GM23338 (cell line): Measurements from ENCODE around the gene EIF2D. TPM values are rescaled to one million over a fixed set of nuclear protein-coding genes. Genes with fewer than 3 reads are reported as not detected.

Experiments used
- ATAC-seq: fragments of 200-7000 bp; cut with Tn5 transposase; 3 replicates; pipeline ENCODE4 v1.9.1; 2020
- DNase-seq: peaks from one replicate; pipeline ENCODE4 v3.0.0-alpha.2; 2015; ENCODE audit warnings: low spot score
- H2AFZ ChIP-seq: fragments of 200-600 bp; sonication (generic); 2 replicates; pipeline ENCODE4 v1.8.0; 2016; ENCODE audit warnings: antibody characterized with exemption, mild to moderate bottlenecking, moderate library complexity
- H3F3A ChIP-seq: fragments of 200-600 bp; sonication (generic); replicated peaks from 2 replicates; pipeline ENCODE4 v1.8.0; 2017; ENCODE audit warnings: antibody characterized with exemption, mixed run types, low read depth
- H3K27ac ChIP-seq: fragments of 200-600 bp; sonication (generic); 2 replicates; pipeline ENCODE4 v1.6.1; 2016; ENCODE audit warnings: low read depth
- H3K27me3 ChIP-seq: fragments of 200-600 bp; sonication (generic); 2 replicates; pipeline ENCODE4 v1.8.0; 2016; ENCODE audit warnings: mild to moderate bottlenecking, mixed run types, moderate library complexity; ENCODE audit not compliant: insufficient read depth
- H3K36me3 ChIP-seq: fragments of 200-600 bp; sonication (generic); 2 replicates; pipeline ENCODE4 v1.8.0; 2016; ENCODE audit warnings: mild to moderate bottlenecking; ENCODE audit not compliant: insufficient read depth
- H3K4me1 ChIP-seq: fragments of 200-600 bp; sonication (generic); 2 replicates; pipeline ENCODE4 v1.8.0; 2016; ENCODE audit warnings: mild to moderate bottlenecking, moderate library complexity; ENCODE audit not compliant: insufficient read depth
- H3K4me2 ChIP-seq: fragments of 200-600 bp; sonication (generic); 2 replicates; pipeline ENCODE4 v1.7.1; 2017; ENCODE audit warnings: mixed run types
- H3K4me3 ChIP-seq: fragments of 200-600 bp; sonication (generic); 2 replicates; pipeline ENCODE4 v1.6.1; 2016; ENCODE audit warnings: mixed run types
- H3K79me2 ChIP-seq: fragments of 200-600 bp; sonication (generic); replicated peaks from 2 replicates; pipeline ENCODE4 v1.8.0; 2017; ENCODE audit warnings: mild to moderate bottlenecking; ENCODE audit not compliant: insufficient read depth
- H3K9me2 ChIP-seq: fragments of 200-600 bp; sonication (generic); 2 replicates; pipeline ENCODE4 v1.8.0; 2017; ENCODE audit not compliant: insufficient read depth
- H4K20me1 ChIP-seq: fragments of 200-600 bp; sonication (generic); replicated peaks from 2 replicates; pipeline ENCODE4 v1.8.0; 2017; ENCODE audit warnings: mild to moderate bottlenecking; ENCODE audit not compliant: insufficient read depth
- H3K27ac Mint-ChIP-seq: 2 replicates; pipeline ENCODE4 v1.8.0; 2020; ENCODE audit warnings: inconsistent platforms, mild to moderate bottlenecking, moderate library complexity, mixed read lengths
- H3K27me3 Mint-ChIP-seq: 3 replicates; pipeline ENCODE4 v1.8.0; 2022; ENCODE audit warnings: low read depth, mild to moderate bottlenecking, moderate library complexity, mixed read lengths, inconsistent platforms; ENCODE audit not compliant: insufficient read depth, poor library complexity
- H3K36me3 Mint-ChIP-seq: 3 replicates; pipeline ENCODE4 v1.8.0; 2021; ENCODE audit warnings: low read depth, mild to moderate bottlenecking, inconsistent platforms, moderate library complexity, mixed read lengths
- H3K4me1 Mint-ChIP-seq: 3 replicates; pipeline ENCODE4 v1.8.0; 2020; ENCODE audit warnings: mild to moderate bottlenecking, inconsistent platforms, mixed read lengths
- H3K4me3 Mint-ChIP-seq: 3 replicates; pipeline ENCODE4 v1.8.0; 2021; ENCODE audit warnings: moderate library complexity, mild to moderate bottlenecking, inconsistent platforms, mixed read lengths
- H3K9me3 Mint-ChIP-seq: 3 replicates; pipeline ENCODE4 v1.8.0; 2020; ENCODE audit warnings: moderate library complexity, mild to moderate bottlenecking, inconsistent platforms, mixed read lengths
- CREB1 ChIP-seq: fragments of 250-450 bp; sonication (Bioruptor Pico); IDR thresholded peaks from 2 replicates; pipeline ENCODE4 v1.5.0; 2020; ENCODE audit warnings: low read depth, mild to moderate bottlenecking, moderate library complexity
- CTCF ChIP-seq, 2 experiments: fragments of 200-600 bp in 1 of 2; sonication (generic) in 1 of 2; conservative IDR thresholded peaks; 2 replicates each; pipeline versions ENCODE4 v1.5.1 to v1.6.1; 2016 to 2017; ENCODE audit warnings: antibody characterized with exemption in 2 of 2, low read depth in 2 of 2, mild to moderate bottlenecking in 2 of 2, moderate library complexity in 1 of 2
- ETS1 ChIP-seq: IDR thresholded peaks from 2 replicates; pipeline ENCODE4 v1.6.1; 2016; ENCODE audit warnings: antibody characterized with exemption
- EZH2 ChIP-seq: fragments of 200-600 bp; sonication (generic); IDR thresholded peaks from one replicate; pipeline ENCODE4 v1.8.0; 2017; ENCODE audit warnings: antibody characterized with exemption, mild to moderate bottlenecking, low read depth; ENCODE audit not compliant: unreplicated experiment
- EZH2phosphoT487 ChIP-seq: fragments of 200-600 bp; sonication (generic); IDR thresholded peaks from one replicate; pipeline ENCODE4 v1.8.1; 2018; ENCODE audit warnings: antibody characterized with exemption; ENCODE audit not compliant: unreplicated experiment
- NANOG ChIP-seq: IDR thresholded peaks from 2 replicates; pipeline ENCODE4 v1.6.1; 2016; ENCODE audit warnings: antibody characterized with exemption, borderline replicate concordance
- STAT1 ChIP-seq: IDR thresholded peaks from one replicate; pipeline ENCODE4 v1.6.1; 2016; ENCODE audit warnings: antibody characterized with exemption; ENCODE audit not compliant: unreplicated experiment
- ZNF114 ChIP-seq: fragments of 250-450 bp; sonication (Bioruptor Pico); IDR thresholded peaks from 2 replicates; pipeline ENCODE4 v1.5.0; 2020; ENCODE audit warnings: mild to moderate bottlenecking, moderate library complexity
- ZNF462 ChIP-seq: fragments of 250-450 bp; sonication (Bioruptor Pico); IDR thresholded peaks from 2 replicates; pipeline ENCODE4 v1.5.0; 2020; ENCODE audit warnings: mild to moderate bottlenecking, moderate library complexity
- polyA plus RNA-seq: library from polyadenylated mRNA; unstranded; fragments of >200 nt; fragmentation: Nextera tagmentation; extraction: Ambion mirVana; gene quantifications from 2 replicates; pipeline ENCODE4 v1.2.1, GENCODE V29; 2016
- total RNA-seq: library from RNA; depleted of rRNA; stranded (reverse); fragments of >200 nt; shearing (Covaris generic); gene quantifications from 2 replicates; pipeline ENCODE4 v1.2.3, GENCODE V29; 2014

Gene EIF2D
- total and polyA plus RNA-seq, 2 experiments from 2014 or later = 25.1 to 34.8 TPM

- no peaks in the 10 kb centered on the region for H3K4me1 ChIP-seq
- TF ChIP-seq ETS1 (no peak), EZH2phosphoT487 (no peak), NANOG (no peak), EZH2 (no peak), CTCF (conservative IDR thresholded peaks at IDR 0.05; ENCODE audit: low read depth in 2 of 2) (no peak), ZNF462 (CRISPR knock-in tag) (no peak), ZNF114 (CRISPR knock-in tag) (no peak), STAT1 (no peak), CREB1 (CRISPR knock-in tag) (no peak)
- H3K27ac ChIP-seq = no peak overlapping the region
- no peaks in the 10 kb centered on the region; the same call in 2 of the 3 replicates for H3K9me3 Mint-ChIP-seq
- no peak overlapping the region for H3K27ac Mint-ChIP-seq
- no peak overlapping the region for H3K4me3 ChIP-seq
- H3K9me2 ChIP-seq = no peaks in the 10 kb centered on the region
- ATAC-seq = no peak
- no peaks in the 10 kb centered on the region for H3F3A ChIP-seq
- no peak overlapping the region for H2AFZ ChIP-seq
- no peak overlapping the region for H3K4me2 ChIP-seq
- no peak overlapping the region for H3K4me3 Mint-ChIP-seq
- H3K27me3 Mint-ChIP-seq = peaks cover 11% of the 10 kb centered on the region
- no peaks in the 10 kb centered on the region for H3K36me3 ChIP-seq
- H3K36me3 Mint-ChIP-seq = no peaks in the 10 kb centered on the region
- H3K4me1 Mint-ChIP-seq = peaks cover 13% of the 10 kb centered on the region
- H3K79me2 ChIP-seq = no peaks in the 10 kb centered on the region
- H3K27me3 ChIP-seq = no peaks in the 10 kb centered on the region
- no peak for DNase-seq
- H4K20me1 ChIP-seq = no peaks in the 10 kb centered on the region
Observed at GRCh38 chr1:206578978-206579374, 33.3 kb downstream of the EIF2D start.
